Fibroblast of lung (primary cell): ENCODE results near the gene DUSP9.

ENCODE experiments used
- CTCF ChIP-seq, 2 donors: IDR thresholded peaks in 1 of 2; conservative IDR thresholded peaks in 1 of 2; 1 replicate in 1 of 2; 2 replicates in 1 of 2; pipeline ENCODE4 v1.5.1; 2011 to 2012; ENCODE audit warnings: low read length in 2 of 2, control low read depth in 1 of 2, inconsistent platforms in 1 of 2, low read depth in 1 of 2, mild to moderate bottlenecking in 1 of 2
- EZH2 ChIP-seq: IDR thresholded peaks from 2 replicates; pipeline ENCODE4 v1.5.1; 2012; ENCODE audit warnings: low read length, control low read depth, mild to moderate bottlenecking; ENCODE audit errors: missing control alignments

- TF ChIP-seq EZH2 (no peak), CTCF (conservative IDR thresholded peaks at IDR 0.05 in 1 of 2, IDR thresholded peaks at IDR 0.05 in 1 of 2; ENCODE audit: low read depth in 1 of 2, low read length in 2 of 2) (no peak)
Measured at GRCh38 chrX:153688911-153689590, 42.0 kb downstream of the DUSP9 start.
